HepG2 (cell line): Measurements from ENCODE around the gene MLC1. TPM values are rescaled to one million over a fixed set of nuclear protein-coding genes. Genes with fewer than 3 reads are reported as not detected.
A peak's percentile ranks its signal among the peaks of the same experiment; 100 is the strongest.

Experiments
- ARID2 ChIP-seq: sonication (generic); formaldehyde crosslinking; IDR thresholded peaks from 2 replicates; pipeline ENCODE4 v1.8.1; 2022; ENCODE audit warnings: mild to moderate bottlenecking, missing genetic modification reagents, borderline replicate concordance
- ATF1 ChIP-seq: IDR thresholded peaks from 2 replicates; pipeline ENCODE4 v1.6.1; 2016; ENCODE audit warnings: mild to moderate bottlenecking, control low read depth
- BRCA1 ChIP-seq: sonication (generic); formaldehyde crosslinking; IDR thresholded peaks from 2 replicates; pipeline ENCODE4 v1.4.0; 2020; ENCODE audit warnings: missing genetic modification reagents
- CEBPG ChIP-seq: IDR thresholded peaks from 2 replicates; pipeline ENCODE4 v1.6.1; 2016
- GATAD2A ChIP-seq: IDR thresholded peaks from 2 replicates; pipeline ENCODE4 v1.6.1; 2016
- KAT7 ChIP-seq: IDR thresholded peaks from 2 replicates; pipeline ENCODE4 v1.6.1; 2018; ENCODE audit warnings: borderline replicate concordance, missing compliant biosample characterization
- MXD4 ChIP-seq: IDR thresholded peaks from 2 replicates; pipeline ENCODE4 v1.6.1; 2016; ENCODE audit warnings: mild to moderate bottlenecking, missing biosample characterization, missing genetic modification reagents
- NFYB ChIP-seq: sonication (generic); formaldehyde crosslinking; IDR thresholded peaks from 2 replicates; pipeline ENCODE4 v1.4.0; 2020; ENCODE audit warnings: missing genetic modification reagents
- SRY ChIP-seq: sonication (generic); formaldehyde crosslinking; IDR thresholded peaks from 2 replicates; pipeline ENCODE4 v1.8.0; 2022; ENCODE audit warnings: mild to moderate bottlenecking, missing genetic modification reagents
- ZFYVE20 ChIP-seq: sonication (generic); formaldehyde crosslinking; IDR thresholded peaks from 2 replicates; pipeline ENCODE4 v1.8.0; 2023; ENCODE audit warnings: low read depth, mild to moderate bottlenecking, moderate library complexity, missing genetic modification reagents, borderline replicate concordance
- ZNF274 ChIP-seq: sonication (generic); formaldehyde crosslinking; IDR thresholded peaks from 2 replicates; pipeline ENCODE4 v1.5.1; 2020; ENCODE audit warnings: mild to moderate bottlenecking, missing genetic modification reagents
- ZNF674 ChIP-seq: sonication (generic); formaldehyde crosslinking; IDR thresholded peaks from 2 replicates; pipeline ENCODE4 v1.5.0; 2020; ENCODE audit warnings: low read depth, mild to moderate bottlenecking, missing genetic modification reagents
- polyA plus RNA-seq, 8 experiments: library from polyadenylated mRNA; depleted of rRNA in 3 of 8; stranded (reverse) in 7 of 8; unstranded in 1 of 8; fragments of >200 nt; fragmentation: Illumina TruSeq in 4 of 8; extraction: Trizol in 4 of 8; gene quantifications; 2 replicates each; pipeline versions ENCODE4 v1.2.1 to v1.2.3, GENCODE V29; 2011 to 2016; ENCODE audit warnings: low read depth in 4 of 8, missing spikeins in 1 of 8, mixed read lengths in 1 of 8; ENCODE audit not compliant: insufficient read depth in 1 of 8
- total RNA-seq, 5 experiments: library from RNA; depleted of rRNA; stranded (reverse); fragments of >200 nt; fragmentation: Illumina TruSeq; extraction: Trizol; gene quantifications; 2 replicates each; pipeline ENCODE4 v1.2.3, GENCODE V29; 2016; ENCODE audit warnings: low read depth in 1 of 5
- TF ChIP-seq, protein P1 (sequence below): sonication (generic); formaldehyde crosslinking; IDR thresholded peaks from one replicate; pipeline ENCODE4 v1.5.1; 2020; ENCODE audit warnings: mild to moderate bottlenecking, missing genetic modification reagents; ENCODE audit errors: not compliant biosample characterization
- TF ChIP-seq, protein P2 (sequence below): sonication (generic); formaldehyde crosslinking; IDR thresholded peaks from 2 replicates; pipeline ENCODE4 v1.8.1; 2023; ENCODE audit warnings: missing genetic modification reagents, mild to moderate bottlenecking, borderline replicate concordance
- TF ChIP-seq, protein P3 (sequence below): IDR thresholded peaks from 2 replicates; pipeline ENCODE4 v1.6.1; 2012; ENCODE audit warnings: low read length, improper control_type of control experiment
- TF ChIP-seq, protein P4 (sequence below): sonication (generic); formaldehyde crosslinking; IDR thresholded peaks from 2 replicates; pipeline ENCODE4 v1.5.1; 2020; ENCODE audit warnings: mild to moderate bottlenecking, missing genetic modification reagents, borderline replicate concordance

MLC1 gene
- total and polyA plus RNA-seq, 2 of the 13 experiments (the other 11 are each of a cell fraction or from before 2014, with no cell fraction given) = not detected

DNA sequence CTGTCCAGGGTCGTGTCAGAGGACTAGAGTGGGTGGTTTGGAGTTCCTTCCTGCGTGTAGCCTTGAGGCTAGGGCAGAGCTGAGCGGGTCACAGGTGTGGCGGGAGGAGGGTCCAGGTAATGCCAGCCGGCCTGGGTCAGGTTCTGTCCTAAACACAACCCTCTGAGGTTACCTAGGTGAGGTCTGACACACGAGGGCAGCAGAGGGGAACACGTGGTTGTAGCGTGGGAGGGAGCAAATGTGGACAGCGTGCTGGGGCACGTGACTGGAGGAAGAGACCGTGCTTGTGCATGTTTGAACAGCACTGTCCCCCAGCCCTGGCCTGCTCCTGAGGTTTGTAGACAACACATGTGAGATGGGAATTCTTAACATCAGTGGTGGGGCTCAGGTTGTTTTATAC lies 17.7 kb upstream of the MLC1 start (continued):
- TF ChIP-seq, protein P1, sequence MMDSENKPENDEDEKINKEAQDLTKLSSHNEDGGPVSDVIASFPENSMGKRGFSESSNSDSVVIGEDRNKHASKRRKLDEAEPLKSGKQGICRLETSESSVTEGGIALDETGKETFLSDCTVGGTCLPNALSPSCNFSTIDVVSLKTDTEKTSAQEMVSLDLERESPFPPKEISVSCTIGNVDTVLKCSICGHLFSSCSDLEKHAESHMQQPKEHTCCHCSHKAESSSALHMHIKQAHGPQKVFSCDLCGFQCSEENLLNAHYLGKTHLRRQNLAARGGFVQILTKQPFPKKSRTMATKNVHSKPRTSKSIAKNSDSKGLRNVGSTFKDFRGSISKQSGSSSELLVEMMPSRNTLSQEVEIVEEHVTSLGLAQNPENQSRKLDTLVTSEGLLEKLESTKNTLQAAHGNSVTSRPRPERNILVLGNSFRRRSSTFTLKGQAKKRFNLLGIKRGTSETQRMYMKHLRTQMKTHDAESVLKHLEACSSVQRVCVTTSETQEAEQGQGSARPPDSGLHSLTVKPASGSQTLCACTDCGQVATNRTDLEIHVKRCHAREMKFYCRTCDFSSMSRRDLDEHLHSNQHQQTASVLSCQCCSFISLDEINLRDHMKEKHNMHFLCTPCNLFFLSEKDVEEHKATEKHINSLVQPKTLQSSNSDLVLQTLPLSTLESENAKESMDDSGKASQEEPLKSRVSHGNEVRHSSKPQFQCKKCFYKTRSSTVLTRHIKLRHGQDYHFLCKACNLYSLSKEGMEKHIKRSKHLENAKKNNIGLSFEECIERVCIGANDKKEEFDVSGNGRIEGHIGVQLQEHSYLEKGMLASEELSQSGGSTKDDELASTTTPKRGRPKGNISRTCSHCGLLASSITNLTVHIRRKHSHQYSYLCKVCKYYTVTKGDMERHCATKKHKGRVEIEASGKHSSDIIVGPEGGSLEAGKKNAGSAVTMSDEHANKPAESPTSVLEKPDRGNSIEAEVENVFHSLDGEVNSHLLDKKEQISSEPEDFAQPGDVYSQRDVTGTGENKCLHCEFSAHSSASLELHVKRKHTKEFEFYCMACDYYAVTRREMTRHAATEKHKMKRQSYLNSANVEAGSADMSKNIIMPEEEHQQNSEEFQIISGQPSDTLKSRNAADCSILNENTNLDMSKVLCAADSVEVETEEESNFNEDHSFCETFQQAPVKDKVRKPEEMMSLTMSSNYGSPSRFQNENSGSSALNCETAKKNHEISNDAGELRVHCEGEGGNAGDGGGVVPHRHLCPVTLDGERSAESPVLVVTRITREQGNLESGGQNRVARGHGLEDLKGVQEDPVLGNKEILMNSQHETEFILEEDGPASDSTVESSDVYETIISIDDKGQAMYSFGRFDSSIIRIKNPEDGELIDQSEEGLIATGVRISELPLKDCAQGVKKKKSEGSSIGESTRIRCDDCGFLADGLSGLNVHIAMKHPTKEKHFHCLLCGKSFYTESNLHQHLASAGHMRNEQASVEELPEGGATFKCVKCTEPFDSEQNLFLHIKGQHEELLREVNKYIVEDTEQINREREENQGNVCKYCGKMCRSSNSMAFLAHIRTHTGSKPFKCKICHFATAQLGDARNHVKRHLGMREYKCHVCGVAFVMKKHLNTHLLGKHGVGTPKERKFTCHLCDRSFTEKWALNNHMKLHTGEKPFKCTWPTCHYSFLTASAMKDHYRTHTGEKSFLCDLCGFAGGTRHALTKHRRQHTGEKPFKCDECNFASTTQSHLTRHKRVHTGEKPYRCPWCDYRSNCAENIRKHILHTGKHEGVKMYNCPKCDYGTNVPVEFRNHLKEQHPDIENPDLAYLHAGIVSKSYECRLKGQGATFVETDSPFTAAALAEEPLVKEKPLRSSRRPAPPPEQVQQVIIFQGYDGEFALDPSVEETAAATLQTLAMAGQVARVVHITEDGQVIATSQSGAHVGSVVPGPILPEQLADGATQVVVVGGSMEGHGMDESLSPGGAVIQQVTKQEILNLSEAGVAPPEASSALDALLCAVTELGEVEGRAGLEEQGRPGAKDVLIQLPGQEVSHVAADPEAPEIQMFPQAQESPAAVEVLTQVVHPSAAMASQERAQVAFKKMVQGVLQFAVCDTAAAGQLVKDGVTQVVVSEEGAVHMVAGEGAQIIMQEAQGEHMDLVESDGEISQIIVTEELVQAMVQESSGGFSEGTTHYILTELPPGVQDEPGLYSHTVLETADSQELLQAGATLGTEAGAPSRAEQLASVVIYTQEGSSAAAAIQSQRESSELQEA (CRISPR knock-in tag) = no peak
- TF ChIP-seq MXD4 (CRISPR knock-in tag) (no peak; the same call in 1 of the 2 replicates), ARID2 (CRISPR knock-in tag) (no peak), NFYB (CRISPR knock-in tag) (0 out of 2 replicates have a peak, but pooled peaks have one; percentile 17), GATAD2A (CRISPR knock-in tag) (peak; percentile 70), BRCA1 (CRISPR knock-in tag) (no peak), KAT7 (no peak), ATF1 (CRISPR knock-in tag) (no peak), SRY (CRISPR knock-in tag) (peak; percentile 93), ZFYVE20 (CRISPR knock-in tag) (peak; percentile 71; the same call in 1 of the 2 replicates), ZNF274 (CRISPR knock-in tag) (peak; percentile 40; the same call in 1 of the 2 replicates), CEBPG (CRISPR knock-in tag) (no peak), ZNF674 (peak; percentile 78; the same call in 1 of the 2 replicates)
- TF ChIP-seq, protein P2, sequence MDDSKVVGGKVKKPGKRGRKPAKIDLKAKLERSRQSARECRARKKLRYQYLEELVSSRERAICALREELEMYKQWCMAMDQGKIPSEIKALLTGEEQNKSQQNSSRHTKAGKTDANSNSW (CRISPR knock-in tag) = no peak
- TF ChIP-seq, protein P3, sequence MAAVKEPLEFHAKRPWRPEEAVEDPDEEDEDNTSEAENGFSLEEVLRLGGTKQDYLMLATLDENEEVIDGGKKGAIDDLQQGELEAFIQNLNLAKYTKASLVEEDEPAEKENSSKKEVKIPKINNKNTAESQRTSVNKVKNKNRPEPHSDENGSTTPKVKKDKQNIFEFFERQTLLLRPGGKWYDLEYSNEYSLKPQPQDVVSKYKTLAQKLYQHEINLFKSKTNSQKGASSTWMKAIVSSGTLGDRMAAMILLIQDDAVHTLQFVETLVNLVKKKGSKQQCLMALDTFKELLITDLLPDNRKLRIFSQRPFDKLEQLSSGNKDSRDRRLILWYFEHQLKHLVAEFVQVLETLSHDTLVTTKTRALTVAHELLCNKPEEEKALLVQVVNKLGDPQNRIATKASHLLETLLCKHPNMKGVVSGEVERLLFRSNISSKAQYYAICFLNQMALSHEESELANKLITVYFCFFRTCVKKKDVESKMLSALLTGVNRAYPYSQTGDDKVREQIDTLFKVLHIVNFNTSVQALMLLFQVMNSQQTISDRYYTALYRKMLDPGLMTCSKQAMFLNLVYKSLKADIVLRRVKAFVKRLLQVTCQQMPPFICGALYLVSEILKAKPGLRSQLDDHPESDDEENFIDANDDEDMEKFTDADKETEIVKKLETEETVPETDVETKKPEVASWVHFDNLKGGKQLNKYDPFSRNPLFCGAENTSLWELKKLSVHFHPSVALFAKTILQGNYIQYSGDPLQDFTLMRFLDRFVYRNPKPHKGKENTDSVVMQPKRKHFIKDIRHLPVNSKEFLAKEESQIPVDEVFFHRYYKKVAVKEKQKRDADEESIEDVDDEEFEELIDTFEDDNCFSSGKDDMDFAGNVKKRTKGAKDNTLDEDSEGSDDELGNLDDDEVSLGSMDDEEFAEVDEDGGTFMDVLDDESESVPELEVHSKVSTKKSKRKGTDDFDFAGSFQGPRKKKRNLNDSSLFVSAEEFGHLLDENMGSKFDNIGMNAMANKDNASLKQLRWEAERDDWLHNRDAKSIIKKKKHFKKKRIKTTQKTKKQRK = no peak
- TF ChIP-seq, protein P4, sequence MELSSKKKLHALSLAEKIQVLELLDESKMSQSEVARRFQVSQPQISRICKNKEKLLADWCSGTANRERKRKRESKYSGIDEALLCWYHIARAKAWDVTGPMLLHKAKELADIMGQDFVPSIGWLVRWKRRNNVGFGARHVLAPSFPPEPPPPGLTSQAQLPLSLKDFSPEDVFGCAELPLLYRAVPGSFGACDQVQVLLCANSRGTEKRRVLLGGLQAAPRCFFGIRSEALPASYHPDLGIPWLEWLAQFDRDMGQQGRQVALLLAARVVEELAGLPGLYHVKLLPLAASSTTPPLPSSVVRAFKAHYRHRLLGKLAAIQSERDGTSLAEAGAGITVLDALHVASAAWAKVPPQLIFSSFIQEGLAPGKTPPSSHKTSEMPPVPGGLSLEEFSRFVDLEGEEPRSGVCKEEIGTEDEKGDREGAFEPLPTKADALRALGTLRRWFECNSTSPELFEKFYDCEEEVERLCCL = no peak
